HEK293T (cell line): ENCODE measurements around the gene PMIS2.

Experiments used
- BHLHE40 ChIP-seq: fragments of 450-650 bp; IDR thresholded peaks from 2 replicates; pipeline ENCODE4 v1.6.1; 2016; ENCODE audit warnings: mild to moderate bottlenecking, moderate library complexity, borderline replicate concordance
- CTBP1 ChIP-seq: fragments of 450-650 bp; IDR thresholded peaks from 2 replicates; pipeline ENCODE4 v1.6.1; 2016; ENCODE audit warnings: borderline replicate concordance
- ELF4 ChIP-seq: fragments of 450-650 bp; IDR thresholded peaks from 2 replicates; pipeline ENCODE4 v1.6.1; 2017; ENCODE audit warnings: antibody characterized with exemption
- FOXA1 ChIP-seq: fragments of 450-650 bp; IDR thresholded peaks from 2 replicates; pipeline ENCODE4 v1.6.1; 2016; ENCODE audit warnings: mild to moderate bottlenecking
- FOXK2 ChIP-seq: fragments of 450-650 bp; IDR thresholded peaks from 2 replicates; pipeline ENCODE4 v1.6.1; 2016; ENCODE audit warnings: mild to moderate bottlenecking
- FOXM1 ChIP-seq: fragments of 450-650 bp; IDR thresholded peaks from 2 replicates; pipeline ENCODE4 v1.6.1; 2017; ENCODE audit warnings: mild to moderate bottlenecking, borderline replicate concordance
- HDGF ChIP-seq: fragments of 450-650 bp; IDR thresholded peaks from 2 replicates; pipeline ENCODE4 v1.6.1; 2017; ENCODE audit warnings: antibody characterized with exemption, borderline replicate concordance
- LEF1 ChIP-seq: fragments of 450-650 bp; IDR thresholded peaks from 2 replicates; pipeline ENCODE4 v1.6.1; 2017; ENCODE audit warnings: mild to moderate bottlenecking, borderline replicate concordance
- PKNOX1 ChIP-seq: fragments of 450-650 bp; IDR thresholded peaks from 2 replicates; pipeline ENCODE4 v1.6.1; 2016
- SUZ12 ChIP-seq: fragments of 450-650 bp; IDR thresholded peaks from 2 replicates; pipeline ENCODE4 v1.6.1; 2016; ENCODE audit warnings: mild to moderate bottlenecking

GRCh38 chr19:35551091-35551810 lies 34.7 kb upstream of the PMIS2 start:
- TF ChIP-seq BHLHE40: no peak
- TF ChIP-seq FOXK2: no peak
- no peak for TF ChIP-seq SUZ12
- TF ChIP-seq LEF1: no peak
- TF ChIP-seq FOXA1: no peak
- no peak for TF ChIP-seq ELF4
- TF ChIP-seq PKNOX1: no peak
- TF ChIP-seq FOXM1: no peak
- no peak for TF ChIP-seq CTBP1
- TF ChIP-seq HDGF: no peak
